HepG2 (cell line): ENCODE measurements around the gene ZFHX3.

Source experiments
- KDM4B ChIP-seq: sonication (generic); formaldehyde crosslinking; IDR thresholded peaks from 2 replicates; pipeline ENCODE4 v1.4.0; 2020; ENCODE audit warnings: missing genetic modification reagents
- POLR2AphosphoS5 ChIP-seq: IDR thresholded peaks from 2 replicates; pipeline ENCODE4 v1.6.1; 2012; ENCODE audit warnings: low read depth, low read length
- SMARCE1 ChIP-seq: fragments of 450-650 bp; IDR thresholded peaks from 2 replicates; pipeline ENCODE4 v1.6.1; 2017; ENCODE audit warnings: borderline replicate concordance
- TF ChIP-seq, protein P1 (sequence below), 2 experiments: sonication (generic) in 1 of 2; formaldehyde crosslinking in 1 of 2; IDR thresholded peaks; 2 replicates each; pipeline versions ENCODE4 v1.5.1 to v1.6.1; 2011 to 2020; ENCODE audit warnings: borderline replicate concordance in 1 of 2, low read depth in 1 of 2, low read length in 1 of 2, mild to moderate bottlenecking in 1 of 2, missing genetic modification reagents in 1 of 2, moderate library complexity in 1 of 2
- TF ChIP-seq, protein P2 (sequence below): sonication (generic); formaldehyde crosslinking; IDR thresholded peaks from 2 replicates; pipeline ENCODE4 v1.5.0; 2020; ENCODE audit warnings: mild to moderate bottlenecking, missing genetic modification reagents, moderate library complexity

GRCh38 chr16:73040735-73041402 is 7.1 kb downstream of the ZFHX3 start:
- TF ChIP-seq, protein P1, sequence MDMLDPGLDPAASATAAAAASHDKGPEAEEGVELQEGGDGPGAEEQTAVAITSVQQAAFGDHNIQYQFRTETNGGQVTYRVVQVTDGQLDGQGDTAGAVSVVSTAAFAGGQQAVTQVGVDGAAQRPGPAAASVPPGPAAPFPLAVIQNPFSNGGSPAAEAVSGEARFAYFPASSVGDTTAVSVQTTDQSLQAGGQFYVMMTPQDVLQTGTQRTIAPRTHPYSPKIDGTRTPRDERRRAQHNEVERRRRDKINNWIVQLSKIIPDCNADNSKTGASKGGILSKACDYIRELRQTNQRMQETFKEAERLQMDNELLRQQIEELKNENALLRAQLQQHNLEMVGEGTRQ (IDR thresholded peaks at IDR 0.05; ENCODE audit: low read depth, low read length) = no peak
- TF ChIP-seq, protein P1 (CRISPR knock-in tag; IDR thresholded peaks at IDR 0.05; ENCODE audit: borderline replicate concordance) = no peak
- TF ChIP-seq KDM4B = no peak
- TF ChIP-seq, protein P2, sequence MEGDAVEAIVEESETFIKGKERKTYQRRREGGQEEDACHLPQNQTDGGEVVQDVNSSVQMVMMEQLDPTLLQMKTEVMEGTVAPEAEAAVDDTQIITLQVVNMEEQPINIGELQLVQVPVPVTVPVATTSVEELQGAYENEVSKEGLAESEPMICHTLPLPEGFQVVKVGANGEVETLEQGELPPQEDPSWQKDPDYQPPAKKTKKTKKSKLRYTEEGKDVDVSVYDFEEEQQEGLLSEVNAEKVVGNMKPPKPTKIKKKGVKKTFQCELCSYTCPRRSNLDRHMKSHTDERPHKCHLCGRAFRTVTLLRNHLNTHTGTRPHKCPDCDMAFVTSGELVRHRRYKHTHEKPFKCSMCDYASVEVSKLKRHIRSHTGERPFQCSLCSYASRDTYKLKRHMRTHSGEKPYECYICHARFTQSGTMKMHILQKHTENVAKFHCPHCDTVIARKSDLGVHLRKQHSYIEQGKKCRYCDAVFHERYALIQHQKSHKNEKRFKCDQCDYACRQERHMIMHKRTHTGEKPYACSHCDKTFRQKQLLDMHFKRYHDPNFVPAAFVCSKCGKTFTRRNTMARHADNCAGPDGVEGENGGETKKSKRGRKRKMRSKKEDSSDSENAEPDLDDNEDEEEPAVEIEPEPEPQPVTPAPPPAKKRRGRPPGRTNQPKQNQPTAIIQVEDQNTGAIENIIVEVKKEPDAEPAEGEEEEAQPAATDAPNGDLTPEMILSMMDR (CRISPR knock-in tag) = no peak
- TF ChIP-seq SMARCE1 = no peak
- no peak for TF ChIP-seq POLR2AphosphoS5
